ENCODE data around the gene METTL25B.

METTL25B gene

GRCh38 chr1:156727492-156727891, 777 bp upstream of the METTL25B start:
- Histone ChIP-seq H3K36me3 (ENCODE audit: low read length) (peaks cover 23% of the 10 kb centered on the region), H3K79me2 (ENCODE audit: insufficient read depth, low read length) (peaks cover 68% of the 10 kb centered on the region), H3K9ac (ENCODE audit: low read length) (peak overlapping the region; percentile 94), H3K4me2 (ENCODE audit: low read depth, low read length, poor library complexity, severe bottlenecking) (peak overlapping the region; percentile 80), H3K9me2 (replicated peaks; ENCODE audit: insufficient read depth, low read length) (no peaks in the 10 kb centered on the region), H4K20me1 (ENCODE audit: low read depth, low read length) (peaks cover 22% of the 10 kb centered on the region), H3K27ac (ENCODE audit: low read depth, low read length) (peak overlapping the region; percentile 74), H3K4me3 (ENCODE audit: insufficient read depth, low read length, poor library complexity, severe bottlenecking) (peak overlapping the region; percentile 90), H3K27me3 (ENCODE audit: low read length) (no peaks in the 10 kb centered on the region), H3F3A (ENCODE audit: insufficient read depth) (peaks cover 17% of the 10 kb centered on the region), H2AFZ (ENCODE audit: low read depth, low read length, severe bottlenecking) (no peak overlapping the region), H3K9me3 (ENCODE audit: insufficient read depth, low read length) (no peaks in the 10 kb centered on the region)
- TF ChIP-seq CTCF (IDR thresholded peaks at IDR 0.05; ENCODE audit: insufficient read depth, low read length, poor library complexity, severe bottlenecking) (no peak), EZH2phosphoT487 (conservative IDR thresholded peaks at IDR 0.05; ENCODE audit: low read length) (no peak)

- H3K4me2 ChIP-seq (ENCODE audit: low read depth, low read length, poor library complexity, severe bottlenecking): peak within 1 kb of the TSS; percentile 94
- H3K9me3 ChIP-seq (ENCODE audit: insufficient read depth, low read length): no peaks in the 10 kb centered on the region
- peak within 1 kb of the TSS; percentile 74 for H3K27ac ChIP-seq (ENCODE audit: low read depth, low read length)
- H3K27me3 ChIP-seq (ENCODE audit: low read length): no peaks in the 10 kb centered on the region
- H3K79me2 ChIP-seq (ENCODE audit: insufficient read depth, low read length): peaks cover 55% of the 10 kb centered on the region
- H4K20me1 ChIP-seq (ENCODE audit: low read depth, low read length): peaks cover 16% of the 10 kb centered on the region
- peak within 1 kb of the TSS; percentile 32 for H2AFZ ChIP-seq (ENCODE audit: low read depth, low read length, severe bottlenecking)
- no peak for TF ChIP-seq EZH2phosphoT487 (conservative IDR thresholded peaks at IDR 0.05; ENCODE audit: low read length)
- TF ChIP-seq CTCF (IDR thresholded peaks at IDR 0.05; ENCODE audit: insufficient read depth, low read length, poor library complexity, severe bottlenecking): no peak
- no peaks in the 10 kb centered on the region for H3K9me2 ChIP-seq (replicated peaks; ENCODE audit: insufficient read depth, low read length)
- H3K9ac ChIP-seq (ENCODE audit: low read length): peak within 1 kb of the TSS; percentile 94
- peaks cover 17% of the 10 kb centered on the region for H3F3A ChIP-seq (ENCODE audit: insufficient read depth)
- H3K4me3 ChIP-seq (ENCODE audit: insufficient read depth, low read length, poor library complexity, severe bottlenecking): peak within 1 kb of the TSS; percentile 90
- H3K36me3 ChIP-seq (ENCODE audit: low read length): peaks cover 14% of the 10 kb centered on the region
Measured at GRCh38 chr1:156728599-156729462, 562 bp downstream of the METTL25B start, which contains the start of gene ISG20L2. TSS of gene ISG20L2 (minus strand) at chr1:156728766. CDS start at chr1:156727652, 1,114 bp downstream.

- H3K4me3 ChIP-seq (ENCODE audit: insufficient read depth, low read length, poor library complexity, severe bottlenecking): no peak overlapping the region
- H3K27ac ChIP-seq (ENCODE audit: low read depth, low read length): no peak overlapping the region
- peaks cover 4% of the 10 kb centered on the region; the same call in 1 of the 2 replicates for H3F3A ChIP-seq (ENCODE audit: insufficient read depth)
- no peak overlapping the region for H3K9ac ChIP-seq (ENCODE audit: low read length)
- H3K4me2 ChIP-seq (ENCODE audit: low read depth, low read length, poor library complexity, severe bottlenecking): no peak overlapping the region
- TF ChIP-seq CTCF (IDR thresholded peaks at IDR 0.05; ENCODE audit: insufficient read depth, low read length, poor library complexity, severe bottlenecking) (no peak), EZH2phosphoT487 (conservative IDR thresholded peaks at IDR 0.05; ENCODE audit: low read length) (no peak)
- H3K79me2 ChIP-seq (ENCODE audit: insufficient read depth, low read length): peaks cover 8% of the 10 kb centered on the region
- no peaks in the 10 kb centered on the region for H3K9me3 ChIP-seq (ENCODE audit: insufficient read depth, low read length)
- no peaks in the 10 kb centered on the region for H3K27me3 ChIP-seq (ENCODE audit: low read length)
- no peaks in the 10 kb centered on the region for H4K20me1 ChIP-seq (ENCODE audit: low read depth, low read length)
- no peak overlapping the region for H2AFZ ChIP-seq (ENCODE audit: low read depth, low read length, severe bottlenecking)
- H3K36me3 ChIP-seq (ENCODE audit: low read length): no peaks in the 10 kb centered on the region
- H3K9me2 ChIP-seq (replicated peaks; ENCODE audit: insufficient read depth, low read length): no peaks in the 10 kb centered on the region
Measured at GRCh38 chr1:156733989-156734584, 5.8 kb downstream of the METTL25B start.

All from SU-DHL-6 (cell line).